ENCODE measurements around the gene GALNT4. TPM values are rescaled to one million over a fixed set of nuclear protein-coding genes. Genes with fewer than 3 reads are reported as not detected.

GALNT4 gene
- total RNA-seq (17.7 TPM), polyA plus RNA-seq (3.6 TPM)

GRCh38 chr12:89524541-89525304, at the start of gene GALNT4:
TSS of gene GALNT4 (minus strand) at chr12:89524796. CDS start at chr12:89524549, 247 bp downstream.
- under 1% methylated on average over 43 of the region's 43 CpGs for whole genome bisulfite sequencing
- H3K4me1 ChIP-seq (ENCODE audit: insufficient read depth) = peaks cover 1% of the 10 kb centered on the region
- peak; percentile 84 for DNase-seq (ENCODE audit: extremely low spot score)

DNA sequence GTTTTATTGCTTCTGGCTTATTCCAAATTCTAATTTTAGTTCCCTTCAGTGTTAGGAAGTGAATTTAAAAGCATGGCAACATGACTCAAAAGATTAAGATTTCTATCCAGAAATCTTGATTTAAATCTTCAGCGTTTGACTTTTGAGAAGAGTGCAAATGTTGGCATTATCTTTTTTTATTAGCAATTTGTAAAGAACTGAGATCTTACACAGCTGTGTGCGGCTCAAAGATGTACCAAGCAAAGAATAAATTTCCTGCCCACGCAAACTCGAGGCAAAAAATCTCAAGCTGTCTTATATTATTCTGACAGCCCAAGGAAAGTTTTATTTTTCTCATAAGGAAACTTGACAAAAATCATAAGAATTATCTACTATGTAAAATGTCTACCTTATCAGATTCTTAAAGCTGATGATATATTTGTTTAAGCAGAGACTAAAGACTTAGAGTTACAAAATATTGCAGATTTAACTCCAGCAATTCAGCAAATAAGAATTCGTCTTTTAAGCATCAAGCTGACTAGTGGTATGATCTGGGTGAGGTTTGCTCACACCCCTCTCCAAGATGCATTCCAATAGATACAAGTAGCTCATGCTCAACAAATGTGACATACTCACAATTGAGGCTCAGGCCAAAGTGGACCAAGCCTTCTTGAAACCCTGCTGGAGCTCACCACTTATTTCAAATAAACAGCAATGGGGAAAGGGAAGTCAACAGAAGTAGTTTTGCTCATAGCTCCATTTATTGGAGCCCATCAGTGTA, 48.6 kb upstream of the GALNT4 start:
- Histone ChIP-seq H3K4me3 (ENCODE audit: low read depth, low read length) (no peak overlapping the region), H3K4me1 (ENCODE audit: insufficient read depth) (no peaks in the 10 kb centered on the region), H3K27ac (ENCODE audit: low read depth) (no peak overlapping the region), H3K36me3 (ENCODE audit: insufficient read depth) (no peaks in the 10 kb centered on the region)
- no peak for DNase-seq (ENCODE audit: extremely low spot score)
- WGBS = 61% methylated on average over 5 of the region's 5 CpGs

More at GRCh38 chr12:89524541-89525304, at the start of gene GALNT4:
- Histone ChIP-seq H3K27ac (ENCODE audit: low read depth) (peak within 1 kb of the TSS; percentile 93), H3K36me3 (ENCODE audit: insufficient read depth) (no peaks in the 10 kb centered on the region), H3K4me3 (ENCODE audit: low read depth, low read length) (peak within 1 kb of the TSS; percentile 92)

DNA sequence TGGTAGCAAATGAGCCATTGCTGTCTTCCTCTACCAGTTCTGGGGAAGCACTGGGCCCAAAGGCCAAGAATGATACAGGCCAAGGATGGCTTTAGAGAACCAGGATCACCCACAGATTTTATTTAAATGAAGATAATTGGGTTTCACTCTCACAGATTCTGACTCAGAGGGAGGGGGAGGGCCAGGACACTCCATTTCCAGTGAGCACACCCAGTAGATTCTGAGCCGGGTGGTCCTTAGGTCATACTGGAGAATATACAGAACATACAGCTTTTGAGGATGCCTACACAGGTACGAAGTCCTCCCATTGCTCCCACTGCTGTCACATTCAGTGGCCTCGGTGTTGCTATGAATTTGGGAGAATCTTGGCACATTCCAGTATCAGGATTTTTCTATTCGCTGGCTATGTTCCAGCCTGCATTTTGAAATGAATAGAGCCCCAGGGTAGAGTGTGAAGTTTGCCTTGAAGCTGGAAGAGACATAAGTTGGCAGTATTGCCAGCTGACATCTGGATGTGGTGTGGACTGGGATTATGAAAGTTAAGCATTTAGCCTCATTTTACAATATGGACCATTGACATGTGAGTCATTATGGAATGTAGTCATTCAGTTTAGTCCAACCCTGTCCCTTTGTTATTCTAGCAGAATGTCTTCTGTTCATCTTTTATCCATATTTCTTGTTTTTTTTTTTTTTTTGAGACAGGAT, 47.0 kb upstream of the GALNT4 start:
- Histone ChIP-seq H3K4me3 (ENCODE audit: low read depth, low read length) (no peak overlapping the region), H3K4me1 (ENCODE audit: insufficient read depth) (no peaks in the 10 kb centered on the region), H3K27ac (ENCODE audit: low read depth) (no peak overlapping the region), H3K36me3 (ENCODE audit: insufficient read depth) (no peaks in the 10 kb centered on the region)
- DNase-seq (ENCODE audit: extremely low spot score) = no peak
- 92% methylated on average over 4 of the region's 4 CpGs for WGBS

DNA sequence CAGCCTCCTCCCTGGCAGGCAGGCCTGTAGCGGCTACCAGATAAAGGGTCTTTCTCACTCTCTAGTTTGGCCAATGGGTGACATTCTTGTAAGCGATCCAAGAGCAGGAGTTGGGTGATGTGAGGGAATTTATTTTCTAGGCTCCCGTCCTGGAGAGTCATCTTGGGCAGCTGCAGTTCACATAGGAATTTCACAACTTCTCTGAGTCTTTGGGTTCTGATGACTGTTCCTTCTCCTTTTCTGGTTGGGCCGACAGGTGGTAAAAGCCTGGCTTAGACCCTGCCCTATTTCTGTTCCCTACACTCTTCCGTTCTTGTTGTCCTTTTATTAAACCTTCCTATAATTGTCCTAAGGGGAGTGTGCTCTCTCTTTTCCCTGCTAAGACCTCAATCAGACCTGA, 43.9 kb upstream of the GALNT4 start:
- 86% methylated on average over 5 of the region's 5 CpGs for WGBS

DNA sequence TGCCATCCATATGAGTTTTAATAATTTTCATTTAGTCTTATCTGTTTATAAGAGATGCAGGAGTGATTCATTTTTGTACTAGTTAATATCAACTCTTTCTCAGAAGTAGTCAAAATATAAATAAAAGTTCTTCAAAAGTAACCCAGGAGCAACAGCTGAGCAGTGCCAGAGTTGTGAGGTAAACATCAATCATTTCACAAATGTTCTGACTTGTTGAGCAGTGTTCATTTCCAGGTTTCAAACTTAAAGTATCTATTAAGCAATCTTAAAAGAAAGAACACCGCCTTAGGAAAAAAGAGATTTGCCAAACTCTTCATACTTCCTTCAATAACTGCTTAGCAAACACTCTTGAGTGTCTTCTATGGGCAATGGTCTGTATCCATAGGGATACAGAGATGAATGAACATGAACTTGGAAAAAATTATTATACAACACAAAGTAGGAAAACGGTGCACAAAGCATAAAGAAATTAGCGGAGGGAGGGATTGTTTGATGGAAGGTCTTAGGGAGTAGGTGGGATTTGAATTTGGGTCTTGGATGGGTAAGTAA, 43.2 kb upstream of the GALNT4 start:
- H3K4me1 ChIP-seq (ENCODE audit: insufficient read depth) = no peaks in the 10 kb centered on the region

More for the DNA sequence above, 43.9 kb upstream of the GALNT4 start:
- H3K27ac ChIP-seq (ENCODE audit: low read depth) = no peak overlapping the region
- no peaks in the 10 kb centered on the region for H3K4me1 ChIP-seq (ENCODE audit: insufficient read depth)
- no peak for DNase-seq (ENCODE audit: extremely low spot score)
- no peak overlapping the region for H3K4me3 ChIP-seq (ENCODE audit: low read depth, low read length)
- H3K36me3 ChIP-seq (ENCODE audit: insufficient read depth) = no peaks in the 10 kb centered on the region

GRCh38 chr12:89566615-89567014, 42.0 kb upstream of the GALNT4 start:
- Histone ChIP-seq H3K4me1 (ENCODE audit: insufficient read depth) (no peaks in the 10 kb centered on the region), H3K36me3 (ENCODE audit: insufficient read depth) (no peaks in the 10 kb centered on the region), H3K27ac (ENCODE audit: low read depth) (no peak overlapping the region), H3K4me3 (ENCODE audit: low read depth, low read length) (no peak overlapping the region)
- no peak for DNase-seq (ENCODE audit: extremely low spot score)

More for the DNA sequence above, 43.2 kb upstream of the GALNT4 start:
- Histone ChIP-seq H3K36me3 (ENCODE audit: insufficient read depth) (no peaks in the 10 kb centered on the region), H3K27ac (ENCODE audit: low read depth) (no peak overlapping the region), H3K4me3 (ENCODE audit: low read depth, low read length) (no peak overlapping the region)
- DNase-seq (ENCODE audit: extremely low spot score) = no peak
- WGBS = 95% methylated on average over 3 of the region's 3 CpGs

- no peak for DNase-seq (ENCODE audit: extremely low spot score)
- Histone ChIP-seq H3K27ac (ENCODE audit: low read depth) (no peak overlapping the region), H3K36me3 (ENCODE audit: insufficient read depth) (no peaks in the 10 kb centered on the region), H3K4me3 (ENCODE audit: low read depth, low read length) (no peak overlapping the region), H3K4me1 (ENCODE audit: insufficient read depth) (no peaks in the 10 kb centered on the region)
Measured at GRCh38 chr12:89565002-89565401, 40.4 kb upstream of the GALNT4 start.

- WGBS = 89% methylated on average over 10 of the region's 10 CpGs
- H3K4me3 ChIP-seq (ENCODE audit: low read depth, low read length) = no peak overlapping the region
- no peak for DNase-seq (ENCODE audit: extremely low spot score)
- no peak overlapping the region for H3K27ac ChIP-seq (ENCODE audit: low read depth)
- no peaks in the 10 kb centered on the region for H3K36me3 ChIP-seq (ENCODE audit: insufficient read depth)
- no peaks in the 10 kb centered on the region for H3K4me1 ChIP-seq (ENCODE audit: insufficient read depth)
Measured at GRCh38 chr12:89559753-89560152, 35.2 kb upstream of the GALNT4 start.

GRCh38 chr12:89556976-89557375, 32.4 kb upstream of the GALNT4 start:
- Histone ChIP-seq H3K36me3 (ENCODE audit: insufficient read depth) (no peaks in the 10 kb centered on the region), H3K4me3 (ENCODE audit: low read depth, low read length) (no peak overlapping the region), H3K27ac (ENCODE audit: low read depth) (no peak overlapping the region), H3K4me1 (ENCODE audit: insufficient read depth) (no peaks in the 10 kb centered on the region)
- WGBS = 67% methylated on average over 2 of the region's 2 CpGs
- DNase-seq (ENCODE audit: extremely low spot score) = no peak

- no peak for DNase-seq (ENCODE audit: extremely low spot score)
- Histone ChIP-seq H3K27ac (ENCODE audit: low read depth) (no peak overlapping the region), H3K36me3 (ENCODE audit: insufficient read depth) (no peaks in the 10 kb centered on the region), H3K4me3 (ENCODE audit: low read depth, low read length) (no peak overlapping the region), H3K4me1 (ENCODE audit: insufficient read depth) (no peaks in the 10 kb centered on the region)
- WGBS = 25% methylated on average over 1 of the region's 1 CpG
Measured at GRCh38 chr12:89552376-89552775, 27.8 kb upstream of the GALNT4 start.

GRCh38 chr12:89551747-89552146, 27.2 kb upstream of the GALNT4 start:
- Histone ChIP-seq H3K4me1 (ENCODE audit: insufficient read depth) (no peaks in the 10 kb centered on the region), H3K27ac (ENCODE audit: low read depth) (no peak overlapping the region), H3K36me3 (ENCODE audit: insufficient read depth) (no peaks in the 10 kb centered on the region), H3K4me3 (ENCODE audit: low read depth, low read length) (no peak overlapping the region)
- no peak for DNase-seq (ENCODE audit: extremely low spot score)
- 93% methylated on average over 2 of the region's 2 CpGs for WGBS

DNA sequence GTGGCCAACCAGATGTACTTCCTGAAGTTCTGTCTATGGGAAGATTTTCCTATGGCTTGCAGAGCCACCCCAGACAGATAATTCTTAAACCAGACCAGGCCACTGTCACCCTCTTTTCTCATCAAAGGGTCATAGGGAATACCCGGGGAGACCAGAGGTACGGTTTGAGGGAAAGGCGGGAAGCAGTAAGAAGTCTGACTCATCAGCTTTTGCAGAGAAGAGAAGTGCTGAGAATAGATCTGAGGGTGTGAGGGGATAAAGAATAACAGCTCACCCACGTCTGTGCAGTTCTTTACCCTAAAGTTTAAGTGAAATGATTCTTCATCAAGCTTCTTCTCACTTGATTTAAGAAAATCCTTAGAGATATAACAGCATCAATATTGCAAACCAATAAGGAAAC, 22.5 kb upstream of the GALNT4 start:
- DNase-seq (ENCODE audit: extremely low spot score) = no peak
- no peak overlapping the region for H3K27ac ChIP-seq (ENCODE audit: low read depth)
- WGBS = 87% methylated on average over 4 of the region's 4 CpGs
- H3K36me3 ChIP-seq (ENCODE audit: insufficient read depth) = no peaks in the 10 kb centered on the region
- H3K4me1 ChIP-seq (ENCODE audit: insufficient read depth) = no peaks in the 10 kb centered on the region
- no peak overlapping the region for H3K4me3 ChIP-seq (ENCODE audit: low read depth, low read length)

- no peak overlapping the region for H3K4me3 ChIP-seq (ENCODE audit: low read depth, low read length)
- no peak for DNase-seq (ENCODE audit: extremely low spot score)
- no peak overlapping the region for H3K27ac ChIP-seq (ENCODE audit: low read depth)
- H3K4me1 ChIP-seq (ENCODE audit: insufficient read depth) = no peaks in the 10 kb centered on the region
- H3K36me3 ChIP-seq (ENCODE audit: insufficient read depth) = no peaks in the 10 kb centered on the region
- WGBS = 83% methylated on average over 4 of the region's 4 CpGs
Measured at GRCh38 chr12:89546151-89546550, 21.6 kb upstream of the GALNT4 start.

Measured in urinary bladder (tissue), 4 donors.